Gastrocnemius medialis (tissue), 4 donors: ENCODE data around the gene GABRG3. TPM values are rescaled to one million over a fixed set of nuclear protein-coding genes. Genes with fewer than 3 reads are reported as not detected.

Source experiments
- ATAC-seq, 2 donors: fragments of 150-250 bp; one replicate each; pipeline ENCODE4 v1.9.1; 2016
- DNase-seq, 2 donors: peaks; one replicate each; pipeline ENCODE4 v3.0.0-alpha.2; 2019
- H3K27ac ChIP-seq, 4 donors: fragments of 200-600 bp; sonication (generic); 1 replicate in 1 of 4; 2 replicates in 3 of 4; pipeline ENCODE4 v1.5.1; 2016 to 2018; ENCODE audit warnings: mild to moderate bottlenecking in 2 of 4, moderate library complexity in 1 of 4
- H3K27me3 ChIP-seq, 3 donors: fragments of 200-600 bp; sonication (generic) in 2 of 3; 1 replicate in 1 of 3; 2 replicates in 2 of 3; pipeline versions ENCODE4 v1.5.1 to v1.6.0; 2016 to 2019; ENCODE audit warnings: mild to moderate bottlenecking in 1 of 3, moderate library complexity in 1 of 3
- H3K36me3 ChIP-seq, 2 donors: fragments of 200-600 bp; sonication (generic) in 1 of 2; one replicate each; pipeline ENCODE4 v1.5.1; 2017 to 2018
- H3K4me1 ChIP-seq, 2 donors: fragments of 200-600 bp; sonication (generic) in 1 of 2; one replicate each; pipeline ENCODE4 v1.5.1; 2016 to 2017; ENCODE audit warnings: mild to moderate bottlenecking in 2 of 2
- H3K4me3 ChIP-seq, 4 donors: fragments of 200-600 bp; sonication (generic) in 3 of 4; 1 replicate in 1 of 4; 2 replicates in 3 of 4; pipeline ENCODE4 v1.5.1; 2016 to 2019; ENCODE audit warnings: mild to moderate bottlenecking in 2 of 4
- H3K9me3 ChIP-seq, 3 donors: fragments of 200-600 bp; sonication (generic) in 2 of 3; 1 replicate in 1 of 3; 2 replicates in 2 of 3; pipeline ENCODE4 v1.5.1; 2016 to 2019
- CTCF ChIP-seq, 5 experiments: fragments of 450-650 bp in 3 of 5; fragments of 200-600 bp in 2 of 5; sonication (generic) in 2 of 5; IDR thresholded peaks in 4 of 5; conservative IDR thresholded peaks in 1 of 5; 1 replicate in 4 of 5; 2 replicates in 1 of 5; pipeline ENCODE4 v1.5.1; 2016 to 2019; ENCODE audit warnings: antibody characterized with exemption in 5 of 5, mild to moderate bottlenecking in 3 of 5, moderate library complexity in 3 of 5
- POLR2A ChIP-seq, 2 donors: fragments of 450-650 bp; IDR thresholded peaks; one replicate each; pipeline ENCODE4 v1.6.1; 2017; ENCODE audit warnings: antibody characterized with exemption in 2 of 2, mild to moderate bottlenecking in 2 of 2, moderate library complexity in 2 of 2
- in situ Hi-C, 4 donors: fragments of 200-750 bp; cut with MboI; loops; one replicate each; pipeline versions ENCODE4 v1.15.0 to v1.8.0; 2017; ENCODE audit warnings: low sequenced_read_pairs in 4 of 4
- intact Hi-C: fragments of 100-400 bp; cut with DNase I; formaldehyde crosslinking; loops from one replicate; pipeline ENCODE4 v1.15.1; 2023; ENCODE audit warnings: low total_unique reads
- total RNA-seq, 4 donors: library from RNA; depleted of rRNA; stranded (reverse); fragments of >200 nt; gene quantifications; one replicate each; pipeline versions ENCODE4 v1.1.0 to v1.2.3, GENCODE V29; 2016

GABRG3 gene
- total RNA-seq, 4 donors from 2014 or later: not detected

GRCh38 chr15:27495963-27496459 lies 525.0 kb downstream of the GABRG3 start:
- Histone ChIP-seq H3K9me3 (no peaks in the 10 kb centered on the region), H3K4me3 (no peak overlapping the region), H3K36me3 (no peaks in the 10 kb centered on the region), H3K27ac (no peak overlapping the region), H3K27me3 (no peaks in the 10 kb centered on the region), H3K4me1 (no peaks in the 10 kb centered on the region)
- intact Hi-C loops (no loop called here), in situ Hi-C loops (no loop called here)
- ATAC-seq (no peak), DNase-seq (no peak)
- TF ChIP-seq CTCF (IDR thresholded peaks at IDR 0.05 in 4 of 5, conservative IDR thresholded peaks at IDR 0.05 in 1 of 5) (no peak), POLR2A (IDR thresholded peaks at IDR 0.05) (no peak)

GRCh38 chr15:27498700-27499099 lies 527.7 kb downstream of the GABRG3 start:
- no peak for DNase-seq
- Histone ChIP-seq H3K4me3 (no peak overlapping the region), H3K27me3 (no peaks in the 10 kb centered on the region), H3K36me3 (no peaks in the 10 kb centered on the region), H3K27ac (no peak overlapping the region), H3K4me1 (no peaks in the 10 kb centered on the region), H3K9me3 (no peaks in the 10 kb centered on the region)
- intact Hi-C loops: no loop called here
- TF ChIP-seq CTCF (IDR thresholded peaks at IDR 0.05 in 4 of 5, conservative IDR thresholded peaks at IDR 0.05 in 1 of 5): no peak
- no peak for TF ChIP-seq POLR2A (IDR thresholded peaks at IDR 0.05)
- ATAC-seq: no peak
- in situ Hi-C loops: no loop called here

GRCh38 chr15:27499191-27499590 lies 528.2 kb downstream of the GABRG3 start:
- intact Hi-C loops: no loop called here
- in situ Hi-C loops: no loop called here
- Histone ChIP-seq H3K36me3 (no peaks in the 10 kb centered on the region), H3K4me3 (no peak overlapping the region), H3K27ac (no peak overlapping the region), H3K27me3 (no peaks in the 10 kb centered on the region), H3K4me1 (no peaks in the 10 kb centered on the region), H3K9me3 (no peaks in the 10 kb centered on the region)
- DNase-seq (no peak), ATAC-seq (no peak)
- TF ChIP-seq CTCF (IDR thresholded peaks at IDR 0.05 in 4 of 5, conservative IDR thresholded peaks at IDR 0.05 in 1 of 5): no peak

GRCh38 chr15:27499719-27500118 lies 528.7 kb downstream of the GABRG3 start:
- TF ChIP-seq CTCF (IDR thresholded peaks at IDR 0.05 in 4 of 5, conservative IDR thresholded peaks at IDR 0.05 in 1 of 5) (no peak), POLR2A (IDR thresholded peaks at IDR 0.05) (no peak)
- H3K4me1 ChIP-seq: no peaks in the 10 kb centered on the region
- no peaks in the 10 kb centered on the region for H3K36me3 ChIP-seq
- H3K27me3 ChIP-seq: no peaks in the 10 kb centered on the region
- DNase-seq: no peak
- H3K4me3 ChIP-seq: no peak overlapping the region
- H3K27ac ChIP-seq: no peak overlapping the region
- intact Hi-C loops: no loop called here
- ATAC-seq: no peak
- no peaks in the 10 kb centered on the region for H3K9me3 ChIP-seq
- in situ Hi-C loops: no loop called here

- H3K27me3 ChIP-seq: no peaks in the 10 kb centered on the region
- no peak for DNase-seq
- no peak overlapping the region for H3K27ac ChIP-seq
- H3K9me3 ChIP-seq: no peaks in the 10 kb centered on the region
- ATAC-seq: no peak
- H3K4me1 ChIP-seq: no peaks in the 10 kb centered on the region
- no peak for TF ChIP-seq CTCF (IDR thresholded peaks at IDR 0.05 in 4 of 5, conservative IDR thresholded peaks at IDR 0.05 in 1 of 5)
- TF ChIP-seq POLR2A (IDR thresholded peaks at IDR 0.05): no peak
- in situ Hi-C loops (no loop called here), intact Hi-C loops (no loop called here)
- no peak overlapping the region for H3K4me3 ChIP-seq
- no peaks in the 10 kb centered on the region for H3K36me3 ChIP-seq
Observed at GRCh38 chr15:27500206-27500605, 529.2 kb downstream of the GABRG3 start.
